Measurements from ENCODE around the gene SNTG2.

DNA sequence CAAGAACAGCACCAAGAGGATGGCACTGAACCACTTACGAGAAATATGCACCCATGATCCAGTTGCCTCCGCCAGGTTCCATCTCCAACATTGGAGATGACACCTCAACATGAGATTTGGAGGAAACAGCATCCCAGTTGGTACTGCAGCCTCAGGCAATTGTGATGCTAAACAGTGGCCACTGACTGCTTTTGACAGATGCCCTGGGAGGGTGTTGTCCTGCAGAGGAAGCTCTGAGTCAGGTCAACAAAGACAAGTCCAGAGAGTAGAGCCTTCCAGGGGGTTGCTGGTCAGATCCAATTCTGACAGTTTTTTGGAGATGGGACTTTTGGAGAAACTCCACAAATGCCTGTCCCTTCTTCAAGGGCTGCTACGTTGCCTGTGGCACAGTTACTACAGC, 82.4 kb downstream of the SNTG2 start:
- TF ChIP-seq POLR2A (IDR thresholded peaks at IDR 0.05) (no peak), CTCF (IDR thresholded peaks at IDR 0.05) (no peak)
